A375 (cell line): ENCODE measurements around the gene NOCT. TPM values are rescaled to one million over a fixed set of nuclear protein-coding genes. Genes with fewer than 3 reads are reported as not detected.

Source experiments
- small RNA-seq: library from RNA; depleted of rRNA; stranded (forward); fragments of <200 nt; gene quantifications from one replicate; pipeline ENCODE3, GENCODE V24; 2014
- total RNA-seq: library from RNA; depleted of rRNA; stranded (reverse); fragments of >200 nt; shearing (Covaris generic); gene quantifications from 2 replicates; pipeline ENCODE4 v1.2.3, GENCODE V29; 2014; rRNA removed

The NOCT gene, protein sequence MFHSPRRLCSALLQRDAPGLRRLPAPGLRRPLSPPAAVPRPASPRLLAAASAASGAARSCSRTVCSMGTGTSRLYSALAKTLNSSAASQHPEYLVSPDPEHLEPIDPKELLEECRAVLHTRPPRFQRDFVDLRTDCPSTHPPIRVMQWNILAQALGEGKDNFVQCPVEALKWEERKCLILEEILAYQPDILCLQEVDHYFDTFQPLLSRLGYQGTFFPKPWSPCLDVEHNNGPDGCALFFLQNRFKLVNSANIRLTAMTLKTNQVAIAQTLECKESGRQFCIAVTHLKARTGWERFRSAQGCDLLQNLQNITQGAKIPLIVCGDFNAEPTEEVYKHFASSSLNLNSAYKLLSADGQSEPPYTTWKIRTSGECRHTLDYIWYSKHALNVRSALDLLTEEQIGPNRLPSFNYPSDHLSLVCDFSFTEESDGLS
- 35.2 and 35.4 TPM in 2 replicates for total RNA-seq

DNA sequence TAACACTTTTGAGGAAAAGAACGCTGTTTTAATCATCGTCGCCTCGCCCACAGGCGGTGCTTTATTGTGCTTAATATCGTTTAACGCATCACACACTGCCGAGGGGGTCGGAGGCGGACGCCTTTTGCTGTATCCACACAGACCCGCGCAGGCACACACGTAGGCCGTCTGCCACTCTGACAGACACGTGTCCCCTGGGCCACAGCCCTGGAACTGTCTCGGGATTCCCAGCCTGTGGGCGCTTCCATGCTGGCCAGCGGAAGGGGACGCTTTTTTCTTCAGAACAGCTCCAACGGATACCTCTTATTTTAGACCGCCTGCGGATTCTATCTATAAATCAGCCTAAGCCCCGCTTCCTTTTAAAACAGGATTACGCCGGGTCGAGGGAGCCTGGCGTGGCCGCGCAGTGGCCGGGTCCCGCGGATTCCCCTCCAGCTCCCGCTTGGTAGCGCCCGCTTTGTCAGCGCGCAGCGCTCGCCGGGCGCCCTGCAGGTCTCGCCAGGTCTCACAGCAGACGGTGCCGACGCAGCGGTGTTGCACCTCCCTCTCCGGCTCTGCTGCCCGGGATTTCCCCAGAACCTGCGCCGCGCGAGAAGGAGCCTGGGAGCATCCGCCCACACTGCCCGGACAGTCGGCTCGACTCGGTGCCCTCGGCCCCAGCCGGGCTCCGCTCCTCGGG, at the start of gene NOCT:
Gene NOCT, plus strand, starts transcription at position 513 of the 679 bp plus-strand sequence. CDS start 201 bp downstream, outside the sequence.

Small RNA genes within 50 kb of the gene (small RNA-seq; reads per million reads assigned to genes)
- not detected for gene RNU6-531P

Other genes with a start within 250 kb of the NOCT start
- gene ELF2, start 161.4 kb downstream of the NOCT start, total RNA-seq = 25.7 and 27.8 TPM in 2 replicates